Fibroblast of skin of right quadriceps (primary cell): Measurements from ENCODE around the gene DYDC2.
"Not testable (repeated sequence)": the region's sequence is repeated elsewhere in the genome, so short reads cannot be mapped to it uniquely, and the experiment has no call there.

Experiments
- DNase-seq: peaks from one replicate; pipeline ENCODE4 v3.0.0-alpha.2; 2013

Gene DYDC2, protein sequence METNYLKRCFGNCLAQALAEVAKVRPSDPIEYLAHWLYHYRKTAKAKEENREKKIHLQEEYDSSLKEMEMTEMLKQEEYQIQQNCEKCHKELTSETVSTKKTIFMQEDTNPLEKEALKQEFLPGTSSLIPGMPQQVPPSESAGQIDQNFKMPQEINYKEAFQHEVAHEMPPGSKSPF

DNA sequence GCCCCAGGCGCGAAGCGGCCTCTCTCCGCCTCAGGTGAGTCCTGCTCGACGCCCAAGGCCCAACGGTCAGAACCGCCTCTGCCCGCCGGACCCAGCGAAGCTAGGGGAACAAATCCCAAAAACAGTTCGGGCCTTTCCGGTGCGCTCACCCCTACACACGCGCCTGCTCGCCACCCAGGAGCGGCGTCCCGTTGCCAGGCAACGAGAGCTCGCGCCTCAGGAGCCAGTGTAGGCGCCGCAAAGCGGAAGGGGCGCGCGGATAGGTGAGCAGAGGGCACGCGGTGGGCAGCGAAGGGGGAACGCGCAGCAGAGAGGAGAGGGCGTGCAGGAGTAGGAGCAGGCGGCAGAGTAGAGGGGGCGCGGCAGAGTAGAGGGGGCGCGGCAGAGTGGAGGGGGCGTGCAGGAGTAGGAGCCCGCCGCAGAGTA lies at the start of gene DYDC2, which contains the start of gene DYDC1:
Gene DYDC2, plus strand, starts transcription at position 219 of the 426 bp plus-strand sequence. CDS start 5,663 bp downstream, outside the sequence.
Gene DYDC1, minus strand, starts transcription at position 193 of the 426 bp plus-strand sequence. CDS start 4,154 bp downstream, outside the sequence.
- peak; percentile 10 for DNase-seq

DNA sequence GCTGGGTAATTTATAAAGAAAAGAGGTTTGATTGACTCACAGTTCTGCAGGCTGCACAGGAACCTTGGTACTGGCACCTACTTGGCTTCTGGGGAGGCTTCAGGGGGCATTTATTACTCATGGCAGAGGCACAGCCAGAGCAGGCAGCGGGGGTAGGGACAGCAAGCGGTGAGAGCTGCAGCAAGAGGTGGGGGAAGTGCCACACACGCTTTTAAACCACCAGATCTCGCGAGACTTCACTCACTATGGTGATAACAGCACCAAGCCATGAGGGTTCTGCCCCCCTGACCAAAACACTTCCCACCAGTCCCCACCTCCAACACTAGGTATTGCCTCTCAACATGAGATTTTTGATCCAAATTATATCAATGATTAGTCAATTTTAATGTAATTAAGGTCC lies 43.1 kb upstream of the DYDC2 start:
- DNase-seq: no peak

DNA sequence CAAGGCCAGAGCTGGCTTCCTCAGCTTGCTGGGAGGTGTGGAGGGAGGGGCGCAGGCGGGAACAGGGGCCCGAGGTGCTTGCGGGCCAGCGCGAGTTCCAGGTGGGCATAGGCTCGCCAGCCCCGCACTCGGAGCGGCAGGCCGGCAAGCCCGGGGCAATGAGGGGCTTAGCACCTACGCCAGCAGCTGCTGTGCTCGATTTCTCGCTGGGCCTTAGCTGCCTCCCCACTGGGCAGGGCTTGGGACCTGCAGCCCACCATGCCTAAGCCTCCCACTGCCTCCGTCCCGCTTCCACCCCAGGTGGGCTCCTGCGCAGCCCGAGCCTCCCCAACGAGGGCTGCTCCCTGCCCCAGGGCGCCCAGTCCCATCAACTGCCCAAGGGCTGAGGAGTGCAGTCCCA lies 41.2 kb upstream of the DYDC2 start:
- DNase-seq: no peak

DNA sequence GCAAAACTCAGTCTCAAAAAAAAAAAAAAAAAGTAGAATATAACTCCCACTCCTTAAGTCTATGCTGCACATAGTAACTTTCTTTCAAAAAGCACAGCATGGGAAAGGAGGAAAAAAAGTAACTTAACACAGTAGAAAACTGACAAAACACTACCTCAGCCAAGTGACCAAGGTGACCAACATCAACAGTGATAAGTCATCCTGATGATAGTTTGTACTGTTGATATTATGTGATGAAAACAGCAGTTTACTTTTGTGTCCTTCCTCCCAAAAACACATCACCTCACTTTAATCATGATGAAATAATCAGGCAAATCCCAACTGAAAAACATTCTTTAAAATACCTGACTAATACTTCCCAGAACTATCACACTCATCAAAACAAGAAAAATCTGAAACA lies 37.8 kb upstream of the DYDC2 start:
- no peak for DNase-seq

DNA sequence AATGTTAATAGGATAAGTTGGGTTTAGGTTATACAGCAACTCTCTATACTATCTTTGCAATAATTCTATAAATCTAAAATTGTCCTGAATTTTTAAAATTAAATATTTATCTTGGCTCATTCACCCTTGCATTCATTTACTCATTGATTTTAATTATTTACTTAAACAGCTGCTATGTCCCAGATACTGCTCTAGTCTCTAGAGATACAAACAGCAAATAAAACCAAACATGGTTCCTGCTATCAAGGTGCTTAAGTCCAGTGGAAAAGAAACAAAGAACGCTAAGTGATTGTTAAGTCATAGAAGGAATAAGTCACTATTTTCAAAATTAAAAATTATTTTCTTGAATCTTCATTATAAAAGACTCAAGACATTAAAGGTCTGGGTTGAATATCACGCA lies 37.3 kb upstream of the DYDC2 start:
- no peak for DNase-seq

DNA sequence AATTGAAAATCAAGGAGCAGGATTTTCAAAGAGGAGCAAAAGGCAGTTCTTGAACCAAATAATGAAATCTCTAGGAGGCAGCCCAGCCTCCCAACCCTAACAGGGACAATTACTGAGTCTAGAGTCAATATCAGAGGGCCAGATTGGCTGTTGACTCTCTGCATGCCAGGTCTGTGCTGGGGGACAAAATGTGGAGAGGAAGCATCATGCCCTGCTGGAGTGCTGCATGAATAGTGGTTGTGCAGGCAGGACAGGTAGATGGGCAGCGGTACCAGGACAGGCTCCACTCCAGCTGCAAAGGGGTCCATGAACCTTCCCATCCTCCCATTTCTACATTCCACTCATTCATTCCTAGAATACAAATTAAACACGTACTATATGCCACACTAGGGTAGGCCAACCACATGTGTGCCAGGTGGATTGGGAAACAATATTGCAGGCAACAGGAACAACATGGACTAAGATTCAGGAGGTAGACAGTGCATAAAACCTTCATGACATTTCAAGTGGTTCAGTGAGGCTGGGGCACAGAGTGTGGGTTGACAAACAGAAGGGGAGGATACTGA lies 36.8 kb upstream of the DYDC2 start:
- no peak for DNase-seq

DNA sequence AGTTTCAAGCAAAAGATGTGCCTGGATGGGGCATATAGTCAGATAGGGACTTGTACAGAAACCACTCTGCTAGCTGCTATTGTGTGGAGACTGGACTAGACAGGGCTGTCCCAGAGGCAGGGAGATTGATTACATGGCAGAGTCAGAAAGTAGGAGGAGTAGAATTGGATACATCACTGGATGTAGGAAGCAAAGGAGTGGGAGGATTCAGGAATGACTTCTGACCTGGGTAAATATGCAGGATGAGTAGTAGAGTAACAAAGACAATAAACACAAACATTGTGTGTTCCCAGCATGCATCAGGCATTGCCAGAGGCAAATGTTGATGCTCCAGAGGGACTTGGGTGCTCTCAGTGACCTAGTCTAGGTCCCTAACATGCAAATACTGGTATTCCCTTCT lies 36.2 kb upstream of the DYDC2 start:
- no peak for DNase-seq

DNA sequence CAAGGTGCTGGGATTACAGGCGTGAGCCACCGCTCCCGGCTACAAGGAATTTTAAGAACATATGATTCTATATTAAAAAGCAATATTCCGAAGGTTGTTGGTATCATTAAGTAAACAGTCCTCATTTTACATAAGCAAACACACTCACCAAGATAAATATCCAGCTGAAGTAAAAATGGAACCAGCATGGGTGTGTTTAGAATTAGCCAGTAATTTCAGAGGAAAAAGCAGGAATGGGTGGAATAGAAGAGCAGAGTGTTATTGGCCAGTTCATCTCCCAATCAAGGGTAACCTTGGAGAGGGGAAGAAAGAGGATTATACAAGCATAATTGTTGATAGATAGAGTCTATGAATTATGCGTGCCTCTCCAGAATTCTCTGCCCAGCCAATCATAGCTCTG lies 35.4 kb upstream of the DYDC2 start:
- DNase-seq: no peak

DNA sequence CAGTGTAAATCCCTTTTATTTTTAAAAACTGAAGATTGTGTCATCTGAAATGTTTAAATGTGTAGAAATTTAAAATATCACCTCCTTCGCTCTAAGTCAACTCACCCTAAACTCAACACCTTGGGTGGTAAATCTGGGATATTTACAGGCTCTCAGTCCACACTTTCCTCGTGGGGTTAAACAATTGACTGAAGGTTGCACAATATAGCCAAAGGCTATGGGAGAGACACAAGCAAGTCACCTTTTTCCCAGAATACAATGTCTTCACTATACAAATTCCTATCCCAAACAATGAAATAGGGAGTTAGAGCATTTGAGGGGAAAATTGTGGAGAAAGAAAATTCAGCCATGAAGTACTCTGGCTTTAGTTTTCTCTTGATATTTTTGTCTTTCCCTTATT lies 34.4 kb upstream of the DYDC2 start:
- DNase-seq: no peak

DNA sequence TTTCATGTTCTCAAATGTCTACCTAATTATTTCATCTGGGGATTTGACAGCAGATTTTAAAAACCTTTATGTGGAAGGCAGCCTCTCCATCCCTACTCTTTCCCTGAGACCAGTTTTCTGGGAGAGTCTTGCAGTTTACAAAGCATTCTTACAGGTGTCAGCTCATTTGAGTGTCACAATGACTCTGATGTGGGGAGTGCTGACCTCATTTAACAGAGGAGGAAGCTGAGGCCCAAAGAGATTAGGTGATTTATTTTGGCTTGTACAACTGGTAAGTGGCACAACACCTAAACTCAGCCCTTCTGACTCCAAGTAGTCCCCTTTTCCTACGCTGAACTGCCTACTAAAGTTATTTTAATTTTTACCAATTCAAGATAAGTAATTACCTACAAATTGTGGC lies 33.9 kb upstream of the DYDC2 start:
- no peak for DNase-seq

DNA sequence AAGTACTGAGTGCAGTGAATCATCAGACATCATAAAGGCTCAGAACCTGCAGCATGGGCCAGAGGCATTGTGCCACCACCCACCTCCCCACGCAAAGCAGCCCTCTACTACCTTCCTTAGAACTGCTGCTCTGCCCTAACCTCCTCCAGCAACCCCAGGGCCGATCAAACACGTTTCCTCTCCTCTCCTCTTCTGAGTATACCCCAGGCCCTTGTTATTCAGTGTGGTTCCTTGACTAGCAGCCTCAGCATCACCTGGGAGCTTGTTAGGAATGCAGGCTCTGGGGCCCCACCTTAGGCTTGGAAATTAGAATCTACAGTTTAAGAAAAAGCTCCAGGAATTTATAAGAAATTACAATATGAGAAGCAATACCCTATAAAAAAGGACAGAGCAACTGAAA lies 33.3 kb upstream of the DYDC2 start:
- no peak for DNase-seq

DNA sequence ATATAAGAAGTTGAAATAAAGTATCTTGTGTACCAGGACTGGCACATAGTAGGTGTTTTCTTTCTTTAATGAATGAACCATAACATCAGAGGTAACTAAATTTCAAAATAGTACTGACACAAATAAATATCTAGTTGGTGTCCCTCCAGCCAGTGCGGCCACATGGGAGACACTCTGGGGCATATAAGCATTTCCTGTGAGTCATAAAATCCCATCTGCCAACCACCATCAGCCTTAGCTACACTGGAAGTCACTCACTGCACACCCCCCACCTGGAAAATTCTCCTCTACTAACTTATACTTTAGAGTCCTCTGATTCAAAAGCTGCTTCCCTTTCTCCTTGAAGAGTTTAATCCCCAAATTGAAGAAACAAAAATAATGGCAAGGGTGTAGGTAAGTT lies 32.5 kb upstream of the DYDC2 start:
- DNase-seq: peak; percentile 65

DNA sequence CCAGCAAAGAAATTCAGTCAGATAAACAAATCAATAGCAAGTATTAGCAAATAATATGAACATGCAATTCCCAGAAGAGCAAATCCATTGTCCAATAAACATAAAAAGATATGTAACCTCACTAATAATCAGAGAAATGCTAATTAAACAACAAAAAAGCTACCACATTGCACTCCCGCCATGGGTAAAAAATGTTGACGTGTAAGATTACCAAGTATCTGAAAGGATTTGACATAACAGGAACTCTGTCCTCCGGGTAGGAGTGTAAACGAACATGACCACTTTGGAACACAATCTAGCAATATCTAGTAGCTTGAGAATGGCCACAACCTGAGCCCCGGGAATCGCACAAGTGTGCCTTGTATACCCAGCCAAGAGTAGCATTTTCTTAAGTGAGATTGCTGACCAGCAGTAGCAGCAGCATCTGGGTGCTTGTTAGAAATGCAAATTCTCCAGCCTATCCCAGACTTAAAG lies 31.7 kb upstream of the DYDC2 start:
- no peak for DNase-seq

DNA sequence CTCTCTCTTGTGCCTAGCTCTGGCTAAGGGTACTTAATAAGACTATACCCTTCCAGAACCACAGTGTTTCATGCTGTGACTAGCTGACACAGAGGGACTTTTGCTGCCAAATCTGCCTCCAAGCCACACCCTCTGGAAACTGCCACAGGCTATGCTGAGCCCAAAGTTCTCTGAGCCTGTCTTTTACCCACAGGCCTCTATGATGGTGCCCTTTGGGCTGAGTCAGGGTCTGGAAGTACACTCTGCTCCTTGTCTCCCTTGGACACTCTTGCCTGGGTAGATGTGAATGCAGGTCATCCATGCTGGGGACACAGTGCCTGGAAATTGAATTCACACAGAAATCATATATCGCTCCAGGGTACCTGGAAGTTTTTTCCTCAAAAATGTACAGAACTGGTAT lies 22.6 kb upstream of the DYDC2 start:
- no peak for DNase-seq

DNA sequence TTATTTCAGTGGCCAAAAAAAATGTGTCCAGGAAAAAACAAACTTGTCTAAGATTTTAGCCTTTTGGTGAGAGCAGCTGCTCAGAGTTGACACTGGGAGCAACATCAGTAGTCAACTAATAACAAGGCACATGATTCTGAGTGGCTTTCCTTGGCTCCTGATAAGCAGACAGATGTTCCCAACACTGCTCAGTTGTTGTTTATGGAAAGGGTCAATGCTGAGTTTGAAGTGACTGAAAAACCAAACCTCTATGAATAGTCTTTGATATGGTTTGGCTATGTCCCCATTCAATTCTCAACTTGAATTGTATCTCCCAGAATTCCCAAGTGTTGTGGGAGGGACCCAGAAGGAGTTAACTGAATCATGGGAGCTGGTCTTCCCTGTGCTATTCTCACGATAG lies 12.3 kb upstream of the DYDC2 start:
- no peak for DNase-seq

DNA sequence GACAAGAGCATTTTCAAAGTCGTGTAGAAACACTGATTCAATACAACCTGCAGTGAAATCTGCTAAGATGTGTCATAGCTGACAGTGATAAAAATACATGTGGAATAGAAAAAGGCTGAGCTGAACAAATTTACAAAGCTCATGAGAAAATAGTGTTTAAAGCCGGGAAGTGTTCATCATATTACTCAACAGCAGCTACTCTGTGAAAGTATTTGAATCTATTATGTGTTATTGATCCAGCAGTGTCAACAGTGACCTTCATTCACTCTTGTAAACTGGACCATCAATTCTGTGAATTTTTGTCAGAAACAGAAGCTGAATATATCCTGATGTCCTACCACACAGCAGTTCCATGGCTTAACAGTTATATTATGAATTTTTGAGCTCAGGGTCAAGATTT lies 11.7 kb upstream of the DYDC2 start:
- no peak for DNase-seq

DNA sequence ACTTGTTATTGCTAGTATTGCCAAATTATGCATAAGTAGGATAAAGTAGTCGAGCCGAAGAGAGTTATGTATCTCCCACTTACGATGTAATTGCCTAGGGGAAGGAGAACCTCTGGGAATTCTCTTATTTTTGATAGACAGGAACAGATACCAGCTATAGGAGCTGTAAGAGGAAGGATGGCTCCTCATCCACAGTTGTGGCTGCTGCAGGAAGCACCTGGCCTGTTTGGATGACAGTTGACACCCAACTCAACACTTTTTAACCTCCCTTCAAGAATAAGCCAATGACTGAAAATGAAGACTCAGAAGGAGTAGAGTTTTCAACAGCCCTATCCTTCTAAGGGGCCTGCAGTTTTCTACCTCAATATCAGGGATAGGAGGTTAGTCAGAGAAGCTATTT lies 6.3 kb upstream of the DYDC2 start:
- no peak for DNase-seq

DNA sequence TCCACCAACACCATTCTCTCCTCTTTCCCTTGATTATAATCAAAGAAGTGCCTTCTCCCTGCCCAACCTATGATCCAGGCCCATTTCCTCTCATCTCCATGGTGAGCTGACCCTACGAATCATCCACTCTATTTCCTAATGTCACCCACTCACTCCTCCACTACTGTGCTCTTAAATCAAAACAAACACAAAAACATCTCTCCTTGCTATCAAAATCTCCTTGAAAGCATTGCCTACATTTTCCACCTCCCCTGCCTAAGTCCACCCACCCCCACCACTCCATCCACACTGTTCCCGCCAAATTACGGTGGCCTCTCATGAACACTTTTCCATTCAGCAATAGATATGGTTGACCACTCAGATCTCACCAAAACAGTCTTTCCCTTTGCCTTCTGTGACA lies 5.4 kb upstream of the DYDC2 start:
- DNase-seq: no peak

DNA sequence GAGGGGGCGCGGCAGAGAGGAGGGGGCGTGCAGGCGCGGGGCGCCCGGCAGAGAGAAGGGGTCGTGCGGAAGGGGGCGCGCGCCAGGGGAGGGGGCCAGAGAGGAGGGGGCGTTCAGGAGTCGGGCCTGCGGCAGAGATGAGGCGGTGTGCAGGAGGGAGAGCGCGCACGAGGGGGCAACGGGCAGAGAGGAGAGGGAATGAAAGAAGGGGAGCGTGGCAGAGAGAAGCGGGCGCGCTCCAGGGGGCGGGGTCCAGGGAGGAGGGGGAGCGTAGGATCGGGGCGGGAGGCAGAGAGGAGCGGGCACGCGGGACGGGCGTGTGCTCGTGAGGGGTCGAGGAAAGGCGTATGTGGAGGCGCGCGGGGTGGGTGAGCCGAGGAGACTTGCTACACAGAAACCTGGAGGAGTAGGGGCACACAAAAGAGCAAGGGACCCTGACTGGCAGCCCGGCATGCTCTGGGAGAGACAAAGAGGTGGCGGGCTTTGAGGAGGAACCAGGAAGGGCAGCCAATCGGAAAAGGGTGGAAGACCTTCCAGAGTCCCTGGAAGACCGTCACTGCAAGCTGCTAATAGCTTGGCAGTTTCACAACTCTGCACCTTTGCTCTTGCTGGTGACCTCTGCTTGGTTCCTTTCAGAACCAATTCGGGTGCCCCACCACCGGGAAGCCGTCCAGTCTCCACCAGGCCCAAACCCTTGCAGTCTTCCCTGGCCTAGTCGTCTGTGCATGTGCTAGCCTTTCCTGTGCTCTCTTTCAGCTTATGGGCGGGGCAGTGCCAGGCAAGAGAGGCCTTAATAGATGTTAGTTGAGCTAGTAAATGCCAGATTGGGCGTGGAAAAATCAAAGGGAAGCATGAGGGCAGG lies 639 bp downstream of the DYDC2 start:
- DNase-seq: no peak

DNA sequence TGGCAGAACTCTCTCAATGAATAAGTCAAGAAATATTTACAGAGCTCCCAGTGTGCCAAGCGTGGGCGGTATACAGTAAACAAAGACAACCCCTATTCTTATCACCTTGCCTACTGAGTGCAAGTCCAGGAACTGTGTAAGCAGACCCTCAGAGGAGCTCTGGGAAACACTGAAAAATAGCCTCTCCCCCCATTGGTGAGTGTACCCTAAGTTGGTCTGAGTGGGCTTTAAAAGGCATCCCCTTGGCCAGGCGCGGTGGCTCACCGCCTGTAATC lies 1.2 kb downstream of the DYDC2 start:
- no peak for DNase-seq

DNA sequence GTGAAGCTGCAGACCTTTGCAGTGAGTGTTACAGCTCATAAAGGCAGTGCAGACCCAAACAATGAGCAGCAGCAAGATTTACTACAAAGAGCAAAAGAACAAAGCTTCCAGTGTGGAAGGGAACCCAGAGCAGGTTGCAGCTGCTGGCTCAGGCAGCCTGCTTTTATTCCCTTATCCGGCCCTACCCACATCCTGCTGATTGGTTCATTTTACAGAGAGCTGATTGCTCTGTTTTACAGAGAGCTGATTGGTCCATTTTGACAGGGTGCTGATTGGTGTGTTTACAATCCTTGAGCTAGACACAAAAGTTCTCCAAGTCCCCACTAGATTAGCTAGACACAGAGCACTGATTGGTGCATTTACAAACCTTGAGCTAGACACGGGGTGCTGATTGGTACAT lies 2.3 kb downstream of the DYDC2 start:
- DNase-seq: not testable (repeated sequence)

DNA sequence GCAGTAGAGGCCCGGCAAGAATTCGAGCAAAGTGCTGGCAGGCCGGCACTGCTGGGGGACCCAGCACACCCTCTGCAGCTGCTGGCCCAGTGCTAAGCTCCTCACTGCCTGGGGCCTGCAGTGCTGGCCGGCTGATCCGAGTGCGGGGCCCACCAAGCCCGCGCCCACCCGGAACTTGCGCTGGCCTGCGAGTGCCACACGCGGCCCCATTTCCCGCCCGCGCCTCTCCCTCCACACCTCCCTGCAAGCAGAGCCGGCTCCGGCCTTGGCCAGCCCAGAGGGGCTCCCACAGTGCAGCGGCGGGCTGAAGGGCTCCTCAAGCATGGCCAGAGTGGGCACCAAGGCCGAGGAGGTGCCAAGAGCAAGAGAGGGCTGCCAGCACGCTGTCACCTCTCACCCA lies 3.1 kb downstream of the DYDC2 start:
- DNase-seq: no peak

DNA sequence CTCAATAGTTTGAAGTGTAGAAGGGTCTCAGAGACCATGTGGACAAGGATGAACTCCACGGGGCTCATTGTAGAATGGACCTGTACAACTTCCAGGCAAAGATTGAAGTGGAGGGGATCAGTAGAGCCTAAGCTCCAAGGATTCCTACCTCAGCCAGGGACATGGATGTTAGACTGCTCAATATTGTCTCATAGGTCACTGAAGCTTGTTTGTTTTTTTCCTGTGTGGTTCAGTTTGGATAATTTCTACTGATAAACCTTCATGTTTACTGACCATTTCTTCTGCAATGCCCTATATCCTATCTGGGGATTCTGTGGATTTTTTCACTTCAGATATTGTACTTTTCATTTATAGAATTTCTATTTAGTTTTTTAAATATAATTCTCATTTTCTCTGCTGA lies 8.9 kb downstream of the DYDC2 start:
- no peak for DNase-seq

DNA sequence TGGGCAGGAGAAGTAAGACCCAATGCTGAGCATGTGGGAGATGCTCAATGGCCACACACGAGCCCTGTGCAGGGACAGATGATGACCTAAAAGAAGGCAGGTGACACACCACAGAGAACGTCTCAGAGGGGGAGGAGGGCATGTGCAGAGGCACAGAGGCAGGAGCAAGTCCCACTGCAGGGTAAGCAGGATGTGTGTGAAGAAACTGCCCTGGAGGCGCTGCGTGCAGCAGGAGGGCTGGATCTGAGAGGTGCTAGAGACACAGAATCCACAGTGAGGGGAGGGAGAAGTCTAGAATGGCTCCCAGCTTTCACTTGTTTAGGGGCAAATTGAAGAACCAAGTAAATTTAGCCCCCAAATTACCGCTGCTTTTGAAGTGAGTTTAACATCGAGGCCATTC lies 14.9 kb downstream of the DYDC2 start:
- no peak for DNase-seq
